ENCODE results near the gene SERPINA10. TPM values are rescaled to one million over a fixed set of nuclear protein-coding genes. Genes with fewer than 3 reads are reported as not detected.
"Not testable (repeated sequence)": the region's sequence is repeated elsewhere in the genome, so short reads cannot be mapped to it uniquely, and the experiment has no call there.

Gene SERPINA10
- total RNA-seq, 1 donor from 2014 or later, result not detected

GRCh38 chr14:94282991-94283723 is 9.9 kb downstream of the SERPINA10 start:
- no peak for DNase-seq

DNA sequence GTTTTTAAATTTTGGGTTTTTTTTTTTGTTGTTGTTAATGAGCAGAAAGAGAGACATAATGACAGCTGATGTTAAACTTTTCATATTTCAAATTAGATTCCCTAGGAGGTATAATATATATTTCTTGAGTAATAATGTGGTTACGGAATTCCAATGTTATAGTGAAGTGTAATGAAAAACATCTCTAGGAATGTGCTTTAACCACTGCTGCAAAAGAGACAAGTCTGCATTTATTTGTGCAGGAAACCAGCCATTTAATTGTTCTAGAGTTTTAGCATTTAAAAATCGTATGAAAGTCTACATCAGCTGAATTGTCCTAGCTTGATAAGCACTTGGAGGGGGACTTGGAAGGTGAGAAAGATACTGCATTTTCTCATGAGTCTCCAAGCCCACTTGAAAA is 14.3 kb downstream of the SERPINA10 start:
- DNase-seq, result no peak

GRCh38 chr14:94276898-94277561 is 16.0 kb downstream of the SERPINA10 start:
- DNase-seq, result not testable (repeated sequence)

DNA sequence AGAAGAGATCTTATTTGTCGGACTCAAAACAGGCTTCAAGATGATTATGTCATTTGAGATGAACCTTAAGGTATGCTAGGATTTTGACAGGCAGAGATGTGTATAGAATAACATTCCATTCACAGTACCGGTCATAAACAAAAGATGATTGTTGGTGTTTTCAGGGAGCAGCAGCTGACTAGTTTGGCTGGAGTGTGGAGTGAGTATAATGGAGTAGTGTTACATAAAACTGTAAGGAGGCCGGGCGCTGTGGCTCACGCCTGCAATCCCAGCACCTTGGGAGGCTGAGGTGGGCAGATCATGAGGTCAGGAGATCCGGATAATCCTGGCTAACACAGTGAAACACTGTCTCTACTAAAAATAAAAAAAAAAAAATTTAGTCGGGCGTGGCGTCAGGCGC is 23.9 kb downstream of the SERPINA10 start:
- peak; percentile 46 for DNase-seq

- not testable (repeated sequence) for DNase-seq
These were observed 24.5 kb downstream of the SERPINA10 start for GRCh38 chr14:94268582-94268981.

DNA sequence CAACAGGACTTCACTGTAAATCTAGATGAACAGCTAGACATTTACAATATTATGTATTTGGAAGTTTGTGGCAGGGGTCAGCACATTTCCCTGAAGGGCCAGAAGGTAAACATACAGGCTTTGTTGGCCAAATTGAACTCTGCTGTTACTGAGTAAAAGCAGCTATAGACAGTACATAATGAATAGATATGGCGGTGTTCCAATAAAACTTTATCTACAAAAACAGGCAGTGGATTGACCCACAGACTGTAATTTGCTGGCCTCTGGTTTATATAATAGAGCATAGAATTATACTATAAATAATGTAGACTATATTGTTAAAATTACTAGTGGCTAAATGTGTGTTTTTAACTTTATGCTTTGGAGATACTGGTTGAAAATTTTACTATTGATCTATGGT is 25.7 kb downstream of the SERPINA10 start:
- no peak for DNase-seq

DNA sequence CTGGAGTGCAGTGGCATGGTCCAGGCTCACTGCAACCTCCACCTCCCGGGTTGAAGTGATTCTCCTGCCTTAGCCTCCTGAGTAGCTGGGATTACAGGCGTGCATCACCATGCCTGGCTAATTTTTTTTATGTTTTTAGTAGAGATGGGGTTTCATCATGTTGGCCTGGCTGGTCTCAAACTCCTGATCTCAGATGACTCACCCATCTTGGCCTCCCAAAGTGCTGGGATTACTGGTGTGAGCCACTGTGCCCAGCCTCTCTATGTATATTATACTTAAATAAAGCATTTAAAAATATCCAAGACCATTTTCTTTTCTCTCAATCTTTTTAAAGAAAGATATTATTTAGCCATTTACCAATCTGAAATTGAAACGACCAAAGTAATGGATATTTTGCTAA is 28.9 kb downstream of the SERPINA10 start:
- not testable (repeated sequence) for DNase-seq

- no peak for DNase-seq
These were observed 48.9 kb downstream of the SERPINA10 start for GRCh38 chr14:94244182-94244581.

DNA sequence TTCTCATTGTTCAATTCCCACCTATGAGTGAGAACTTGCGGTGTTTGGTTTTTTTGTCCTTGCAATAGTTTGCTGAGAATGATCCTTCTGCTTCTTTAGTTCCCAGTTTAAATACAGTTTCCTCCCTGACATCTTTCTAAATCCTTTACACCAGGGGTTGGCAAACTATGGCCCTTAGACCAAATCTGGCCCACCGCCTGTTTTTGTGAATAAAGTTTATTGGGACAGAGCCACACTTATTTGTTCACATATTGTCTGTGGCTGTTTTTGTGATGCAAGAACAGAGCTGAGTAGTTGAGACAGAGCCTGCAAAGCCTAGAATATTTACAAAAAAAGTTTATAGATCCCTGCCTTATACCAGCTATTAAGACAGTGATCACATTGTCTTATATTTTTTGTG is 53.7 kb downstream of the SERPINA10 start:
- DNase-seq, result no peak

DNA sequence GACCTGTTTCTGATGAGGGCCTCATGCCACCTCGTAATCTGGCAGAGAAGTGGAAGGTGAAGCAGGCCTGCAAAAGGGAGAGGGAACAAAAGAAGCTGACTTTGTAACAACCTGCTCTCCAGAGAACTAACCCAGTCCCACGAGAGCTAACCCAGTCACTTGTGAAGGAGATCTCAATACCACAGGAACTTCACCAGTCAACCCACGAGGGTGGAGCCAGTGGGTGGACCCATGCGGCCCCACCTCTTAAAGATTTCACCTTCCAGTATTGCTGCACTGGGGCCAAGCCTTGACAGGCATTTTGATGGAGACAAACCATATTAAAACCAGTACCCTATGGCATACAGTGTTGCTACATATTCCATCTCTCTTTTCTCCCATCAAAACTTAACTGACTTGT is 55.1 kb downstream of the SERPINA10 start:
- DNase-seq, result no peak

- no peak for DNase-seq
These were observed 56.0 kb downstream of the SERPINA10 start for GRCh38 chr14:94237046-94237445.

Other genes starting within 250 kb of the SERPINA10 start
- 118 TPM for gene DDX24, start 212.1 kb downstream of the SERPINA10 start, total RNA-seq
- 5.0 TPM for gene IFI27L1, start 212.0 kb downstream of the SERPINA10 start, total RNA-seq
- 22.2 TPM for gene IFI27, start 182.5 kb downstream of the SERPINA10 start, total RNA-seq
- gene IFI27L2, start 163.7 kb downstream of the SERPINA10 start, total RNA-seq, result 8.8 TPM
- 0.82 TPM for gene PPP4R4, start 118.9 kb downstream of the SERPINA10 start, total RNA-seq
- not detected for gene SERPINA6, start 30.1 kb upstream of the SERPINA10 start, total RNA-seq
- gene SERPINA2, start 73.4 kb upstream of the SERPINA10 start, total RNA-seq, result not detected
- 2.5 TPM for gene SERPINA1, start 95.3 kb upstream of the SERPINA10 start, total RNA-seq
- gene SERPINA11, start 159.5 kb upstream of the SERPINA10 start, total RNA-seq, result not detected
- gene SERPINA9, start 182.9 kb upstream of the SERPINA10 start, total RNA-seq, result not detected
- not detected for gene SERPINA12, start 216.2 kb upstream of the SERPINA10 start, total RNA-seq

All from tongue (tissue), 2 donors.